Sigmoid colon (tissue), 4 donors: ENCODE results near the gene ABHD17C.

Experiments used
- CTCF ChIP-seq, 4 experiments: fragments of 450-650 bp in 3 of 4; fragments of 200-600 bp in 1 of 4; IDR thresholded peaks; one replicate each; pipeline ENCODE4 v1.5.1; 2016 to 2019; ENCODE audit warnings: antibody characterized with exemption in 4 of 4, mild to moderate bottlenecking in 3 of 4, moderate library complexity in 2 of 4
- EP300 ChIP-seq, 4 donors: sonication (generic); formaldehyde crosslinking; IDR thresholded peaks; one replicate each; pipeline ENCODE4 v1.6.1; 2017; ENCODE audit warnings: antibody characterized with exemption in 4 of 4
- POLR2A ChIP-seq, 2 donors: fragments of 450-650 bp; IDR thresholded peaks; one replicate each; pipeline ENCODE4 v1.6.1; 2016; ENCODE audit warnings: antibody characterized with exemption in 2 of 2, mild to moderate bottlenecking in 2 of 2, moderate library complexity in 2 of 2
- POLR2AphosphoS5 ChIP-seq, 4 donors: sonication (generic); formaldehyde crosslinking; IDR thresholded peaks; one replicate each; pipeline ENCODE4 v1.6.1; 2017; ENCODE audit warnings: antibody characterized with exemption in 4 of 4

- TF ChIP-seq CTCF (IDR thresholded peaks at IDR 0.05) (no peak), POLR2AphosphoS5 (IDR thresholded peaks at IDR 0.05) (no peak), POLR2A (IDR thresholded peaks at IDR 0.05) (no peak), EP300 (IDR thresholded peaks at IDR 0.05) (no peak)
Measured at GRCh38 chr15:80727196-80727595, 32.1 kb downstream of the ABHD17C start.
